Muscle of back (tissue), 11 donors: ENCODE data around the gene KCNQ2. TPM values are rescaled to one million over a fixed set of nuclear protein-coding genes. Genes with fewer than 3 reads are reported as not detected.

Source experiments
- DNase-seq, 3 donors: peaks; one replicate each; pipeline versions ENCODE4 v3.0.0 to v3.0.0-alpha.2; 2013
- polyA plus RNA-seq, 10 donors: library from polyadenylated mRNA; unstranded; fragments of 120-200 nt; gene quantifications; one replicate each; pipeline ENCODE4 v1.2.1, GENCODE V29; 2013; ENCODE audit not compliant: insufficient read length in 10 of 10

KCNQ2 gene
- polyA plus RNA-seq, 10 donors = 2.6 to 8.1 (median 4.3) TPM

DNA sequence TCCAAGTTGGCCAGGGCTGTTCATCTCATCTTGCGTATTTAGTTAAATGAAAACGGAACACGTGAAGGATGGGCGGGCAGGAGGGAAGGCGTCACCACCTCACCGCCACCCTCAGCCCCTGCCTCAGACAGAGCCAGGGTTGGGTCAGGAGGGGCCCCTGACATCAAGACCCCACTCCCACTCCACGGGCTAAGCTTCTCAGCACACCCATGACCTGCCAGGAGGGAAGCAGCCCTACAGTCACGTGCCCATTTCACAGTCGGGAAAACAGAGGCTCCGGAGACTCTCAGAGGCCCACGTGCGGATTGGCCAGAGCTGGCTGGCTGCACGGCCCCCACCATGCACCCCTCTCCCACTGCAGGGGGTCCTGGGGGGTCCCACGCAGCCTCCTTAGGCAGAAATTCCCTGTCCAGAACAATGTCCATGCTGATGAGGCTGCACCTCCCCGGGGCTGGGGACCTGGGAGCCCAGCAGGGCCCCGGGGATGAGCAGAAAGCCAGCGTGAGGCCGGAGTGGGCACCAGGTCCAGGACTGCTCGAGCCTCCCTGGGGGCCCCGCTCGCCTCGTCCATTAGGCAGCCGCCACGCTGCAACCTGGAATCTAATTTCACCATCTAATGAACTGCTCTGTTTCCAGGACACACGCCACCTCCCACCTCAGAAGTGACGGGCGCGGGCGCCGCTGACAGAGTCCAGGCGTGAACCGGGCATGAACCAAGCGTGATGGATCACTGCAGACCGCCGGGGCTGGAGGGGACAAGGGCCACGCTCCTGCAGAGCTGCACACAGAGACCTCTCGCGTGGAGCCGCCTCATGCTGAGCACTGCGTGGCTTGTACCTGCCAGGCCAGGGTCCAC, 15.8 kb downstream of the KCNQ2 start:
- DNase-seq = no peak

DNA sequence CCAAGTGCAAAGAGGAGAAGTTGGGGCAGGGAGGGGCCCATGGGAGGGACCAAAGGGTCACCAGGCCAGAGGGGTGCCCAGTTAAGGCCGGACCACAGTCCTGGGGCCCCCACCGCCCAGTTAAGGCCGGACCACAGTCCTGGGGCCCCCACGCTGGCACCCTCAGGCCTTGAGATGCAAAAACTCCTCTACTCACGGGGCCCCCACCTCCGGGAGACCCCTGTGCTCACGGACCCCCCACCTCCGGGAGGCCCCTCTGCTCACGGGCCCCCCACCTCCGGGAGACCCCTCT, 16.9 kb downstream of the KCNQ2 start:
- DNase-seq = no peak

GRCh38 chr20:63454731-63455567, 17.5 kb downstream of the KCNQ2 start:
- DNase-seq = peak in 1 of 3 donors; percentile 53

DNA sequence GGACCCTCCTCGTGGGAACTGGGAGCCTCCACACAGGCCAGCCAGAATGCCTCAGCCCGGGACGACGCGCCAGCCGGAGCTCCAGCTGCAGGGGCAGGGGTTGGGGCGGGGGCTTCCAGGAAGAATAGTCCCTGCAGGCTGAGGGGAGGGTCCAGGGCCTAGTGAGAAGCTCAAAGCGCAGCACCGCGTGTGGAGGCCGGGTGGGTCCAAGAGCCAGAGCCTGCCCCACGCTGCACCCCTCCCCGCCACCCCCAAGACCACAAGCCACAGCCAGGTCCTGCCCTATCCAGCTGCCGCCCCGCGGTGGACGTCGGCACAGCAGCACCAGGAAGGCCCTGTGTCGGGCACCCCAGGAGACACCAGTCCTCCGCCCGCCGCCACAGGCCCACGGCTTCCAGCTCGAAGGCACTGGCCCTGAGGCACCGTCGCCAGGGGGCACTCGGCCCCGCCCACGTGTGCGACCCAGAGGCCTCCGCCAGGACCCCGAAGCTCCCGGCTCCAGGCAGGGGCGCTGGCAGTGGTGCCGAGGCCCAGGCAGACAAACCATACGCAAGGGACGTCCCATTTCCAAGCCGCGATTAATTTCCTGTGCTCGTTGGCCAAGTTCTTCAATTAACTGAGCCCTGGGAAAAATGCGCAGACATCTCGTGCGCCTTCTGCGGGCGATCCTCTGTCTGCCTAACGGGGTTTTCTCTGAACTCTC, 19.5 kb downstream of the KCNQ2 start:
- peak in 1 of 3 donors; percentile 49 for DNase-seq

- peak in 1 of 3 donors; percentile 39 for DNase-seq
Measured at GRCh38 chr20:63452341-63452740, 20.1 kb downstream of the KCNQ2 start.

- no peak for DNase-seq
Measured at GRCh38 chr20:63451821-63452220, 20.6 kb downstream of the KCNQ2 start.

GRCh38 chr20:63449796-63450730, 22.4 kb downstream of the KCNQ2 start:
- DNase-seq = no peak

DNA sequence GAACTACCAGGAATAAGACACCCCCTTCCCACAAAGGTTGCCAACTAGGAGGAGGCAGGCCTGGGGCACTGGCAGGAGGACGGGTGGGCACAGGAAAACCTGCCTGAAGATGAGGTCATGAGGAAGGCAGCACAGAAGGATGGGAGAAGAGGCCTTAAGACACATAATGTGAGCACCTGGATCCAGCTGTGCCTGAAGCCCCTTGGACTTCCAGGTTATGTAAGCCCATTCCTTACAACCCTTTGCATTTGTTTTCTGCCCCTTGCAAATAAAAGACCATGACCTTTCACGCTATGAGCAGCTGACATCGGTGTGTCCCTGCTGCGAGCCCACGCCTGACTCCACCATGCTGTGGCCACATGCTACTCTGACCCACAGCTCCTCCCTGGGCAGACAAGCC, 23.4 kb downstream of the KCNQ2 start:
- no peak for DNase-seq

DNA sequence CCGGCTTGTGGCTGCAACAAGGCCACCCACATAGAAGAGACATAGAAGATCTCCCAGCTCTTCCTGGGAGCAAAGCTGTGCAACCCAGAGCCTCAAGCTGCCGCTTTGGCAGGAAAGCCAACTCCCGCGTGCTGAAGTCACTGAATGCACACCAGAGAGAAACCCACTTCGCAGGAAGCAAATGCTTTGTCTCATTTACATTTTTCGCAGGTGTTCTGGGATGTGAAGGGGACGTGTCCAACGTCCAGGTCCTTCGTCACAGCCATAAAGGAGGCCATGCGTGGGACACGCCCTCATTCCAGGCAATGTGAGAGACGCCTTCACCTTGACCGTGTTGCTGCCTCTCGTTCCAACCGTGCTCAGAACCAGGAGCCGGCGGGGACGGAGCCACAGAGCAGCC, 24.4 kb downstream of the KCNQ2 start:
- DNase-seq = peak in 1 of 3 donors; percentile 47

DNA sequence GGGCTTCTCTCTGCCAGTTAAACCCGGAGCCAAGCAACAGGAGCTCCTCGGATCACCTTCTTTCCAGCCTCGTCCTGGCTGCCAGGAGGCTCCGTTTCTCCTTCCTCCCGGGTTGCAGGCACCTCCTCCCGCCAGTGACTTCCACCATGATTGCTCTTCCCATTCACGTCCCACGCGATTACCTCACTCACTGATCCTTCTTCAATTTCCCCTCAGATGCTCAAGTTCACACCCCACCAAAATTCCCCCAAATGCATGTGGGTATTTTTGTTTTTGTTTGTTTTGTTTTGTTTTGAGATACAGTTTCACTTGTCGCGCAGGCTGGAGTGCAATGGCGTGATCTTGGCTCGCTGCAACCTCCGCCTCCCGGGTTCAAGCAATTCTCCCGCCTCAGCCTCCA, 25.1 kb downstream of the KCNQ2 start:
- DNase-seq = no peak

DNA sequence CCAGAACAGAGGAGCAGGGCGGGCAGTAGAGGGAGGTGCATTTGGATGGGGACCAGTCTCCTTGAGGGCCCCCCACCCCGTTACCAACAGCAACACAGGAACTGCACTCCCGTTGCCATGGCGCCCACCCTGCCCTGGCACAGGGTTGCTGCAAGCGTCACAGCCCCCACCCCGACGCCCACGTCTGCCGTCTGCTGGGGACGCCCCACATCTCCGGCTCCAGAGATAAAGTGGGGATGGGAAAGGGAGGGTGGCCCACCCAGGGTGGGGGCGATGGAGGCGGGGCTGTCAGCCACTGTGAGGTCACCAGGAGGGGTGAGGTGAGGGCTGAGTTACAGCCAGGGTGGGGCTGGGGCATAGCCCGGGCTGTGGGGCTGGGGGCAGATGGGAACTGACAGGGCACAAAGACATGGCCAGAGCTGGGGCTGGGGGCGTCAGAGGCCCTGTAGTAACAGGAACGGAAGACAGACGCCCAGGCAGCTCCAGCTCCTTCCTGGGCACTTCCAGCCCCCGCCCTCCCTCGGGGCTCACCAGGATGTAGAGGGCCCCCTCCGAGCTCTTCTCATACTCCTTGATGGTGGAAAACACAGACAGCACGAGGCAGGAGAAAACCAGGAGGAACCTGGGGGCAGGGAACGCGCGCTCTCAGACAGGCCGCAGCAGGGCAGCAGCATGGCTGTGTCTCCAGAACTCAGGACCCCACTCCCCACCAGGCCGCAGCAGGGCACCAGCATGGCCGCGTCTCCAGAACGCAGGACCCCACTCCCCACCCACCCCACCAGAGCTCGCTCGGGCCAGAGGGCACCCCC, 26.0 kb downstream of the KCNQ2 start:
- no peak for DNase-seq

GRCh38 chr20:63445075-63445734, 27.2 kb downstream of the KCNQ2 start:
- DNase-seq = no peak

DNA sequence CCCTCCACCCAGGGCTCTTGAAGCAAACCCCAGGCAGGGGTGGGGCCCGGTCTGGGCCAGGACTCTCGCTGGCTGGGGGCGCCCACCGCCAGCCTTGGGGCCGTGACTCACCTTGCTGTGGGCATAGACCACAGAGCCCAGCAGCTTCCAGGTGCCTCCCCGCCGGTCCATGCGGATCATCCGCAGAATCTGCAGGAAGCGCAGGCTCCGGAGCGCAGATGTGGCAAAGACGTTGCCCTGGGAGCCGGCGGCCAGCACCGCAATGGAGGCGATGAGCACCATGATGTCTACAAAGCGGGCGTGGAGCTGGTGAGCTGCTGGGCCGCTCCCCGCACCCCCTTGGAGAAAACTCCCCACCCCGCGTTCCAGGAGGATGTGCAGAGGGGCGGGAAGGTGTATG, 27.9 kb downstream of the KCNQ2 start:
- no peak for DNase-seq

DNA sequence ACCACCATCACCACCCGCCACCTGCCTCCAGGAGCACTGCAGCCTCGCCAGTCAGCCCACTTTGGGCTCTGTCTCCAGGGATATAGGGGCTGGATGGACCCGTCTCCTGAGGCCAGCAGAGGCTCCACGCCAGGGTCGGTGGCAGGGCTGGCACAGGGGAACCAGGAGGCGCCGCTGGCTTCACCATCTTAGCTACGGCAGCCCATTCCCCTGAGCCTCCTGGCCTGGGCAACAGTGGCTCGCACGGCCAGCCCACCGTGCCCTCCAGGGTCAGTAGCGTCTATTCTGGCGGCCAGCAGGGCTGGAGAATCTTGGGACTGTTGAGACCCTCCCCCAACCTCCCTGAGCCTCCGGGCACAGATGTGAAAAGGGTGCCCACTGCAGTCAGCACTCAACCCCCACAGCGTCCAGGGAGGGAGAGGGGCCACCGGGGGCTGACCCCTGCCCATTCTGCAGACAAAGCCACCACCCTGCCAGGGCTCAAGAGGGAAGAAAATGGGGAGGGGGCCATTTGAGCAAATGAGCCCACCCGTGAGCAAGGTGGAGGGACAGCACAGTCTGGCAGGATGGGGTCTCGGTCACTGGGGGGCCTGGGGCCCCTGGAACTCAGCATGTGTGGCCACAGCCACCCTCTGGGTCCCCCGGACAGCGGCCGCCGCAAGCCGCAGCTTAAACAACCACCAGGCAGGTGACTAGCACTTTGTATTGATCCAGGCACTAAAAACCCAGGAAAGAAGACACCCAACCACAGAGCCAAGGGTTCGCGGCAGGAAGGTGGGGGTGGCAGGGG, 28.7 kb downstream of the KCNQ2 start:
- no peak for DNase-seq

GRCh38 chr20:63442100-63442493, 30.4 kb downstream of the KCNQ2 start:
- DNase-seq = no peak

GRCh38 chr20:63441136-63442099, 31.0 kb downstream of the KCNQ2 start:
- no peak for DNase-seq

DNA sequence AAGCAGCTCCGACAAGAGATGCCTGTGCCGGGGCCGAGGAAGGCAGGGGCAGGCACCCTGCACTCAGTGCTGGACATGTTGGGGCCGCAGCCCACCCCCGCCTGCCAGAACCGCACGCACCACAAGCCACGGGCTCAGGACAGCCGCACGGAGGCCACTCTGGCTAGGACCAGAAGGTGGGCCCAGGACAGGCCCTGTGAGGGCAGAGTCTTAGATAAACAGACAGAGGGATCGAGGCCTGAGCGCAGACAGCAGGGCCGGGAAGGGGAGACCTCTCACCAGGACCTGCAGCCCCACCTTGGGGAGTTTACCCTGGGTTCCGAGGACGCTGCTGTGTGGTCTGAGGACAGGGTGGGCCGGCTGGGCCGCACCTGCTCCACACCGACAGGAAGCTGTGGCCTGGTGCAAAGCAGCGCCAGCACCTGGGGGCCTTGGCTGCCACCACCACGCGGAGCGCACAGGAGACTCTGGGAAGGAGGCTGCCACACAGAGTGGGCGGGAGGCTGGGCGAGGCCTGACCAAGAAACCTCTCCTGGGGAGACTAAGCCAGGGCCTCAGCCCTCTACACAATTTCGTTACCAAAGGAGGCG, 32.0 kb downstream of the KCNQ2 start:
- DNase-seq = no peak
